H9 (cell line): ENCODE data around the gene RXRB. TPM values are rescaled to one million over a fixed set of nuclear protein-coding genes. Genes with fewer than 3 reads are reported as not detected.

Experiments
- DNase-seq: peaks from one replicate; pipeline ENCODE4 v3.0.0-alpha.2; 2017
- H2AFZ ChIP-seq: one replicate; pipeline ENCODE4 v1.6.1; 2013; ENCODE audit warnings: mild to moderate bottlenecking, low read length, control low read depth, moderate library complexity
- H2AK5ac ChIP-seq: 2 replicates; pipeline ENCODE4 v1.6.1; 2013; ENCODE audit warnings: low read length, control low read depth, mixed read lengths; ENCODE audit not compliant: insufficient read length
- H2BK120ac ChIP-seq: one replicate; pipeline ENCODE4 v1.6.1; 2013; ENCODE audit warnings: low read depth, mild to moderate bottlenecking, low read length, control low read depth, inconsistent platforms; ENCODE audit not compliant: poor library complexity, severe bottlenecking
- H2BK12ac ChIP-seq: 2 replicates; pipeline ENCODE4 v1.6.1; 2013; ENCODE audit warnings: low read length, control low read depth, mixed read lengths, low read depth; ENCODE audit not compliant: insufficient read length
- H2BK15ac ChIP-seq: 2 replicates; pipeline ENCODE4 v1.6.1; 2013; ENCODE audit warnings: low read depth, low read length, control low read depth
- H2BK20ac ChIP-seq: one replicate; pipeline ENCODE4 v1.6.1; 2013; ENCODE audit warnings: low read depth, mild to moderate bottlenecking, low read length, control low read depth, inconsistent platforms; ENCODE audit not compliant: poor library complexity, severe bottlenecking
- H2BK5ac ChIP-seq: 2 replicates; pipeline ENCODE4 v1.6.1; 2013; ENCODE audit warnings: low read length, control low read depth, mixed read lengths; ENCODE audit not compliant: insufficient read length
- H3K14ac ChIP-seq: 2 replicates; pipeline ENCODE4 v1.6.1; 2013; ENCODE audit warnings: low read length, control low read depth; ENCODE audit not compliant: insufficient read depth
- H3K18ac ChIP-seq: 2 replicates; pipeline ENCODE4 v1.6.1; 2013; ENCODE audit warnings: low read depth, mild to moderate bottlenecking, mixed read lengths, low read length, control low read depth; ENCODE audit not compliant: insufficient read length
- H3K23ac ChIP-seq: 2 replicates; pipeline ENCODE4 v1.6.1; 2013; ENCODE audit warnings: low read length, control low read depth, mixed read lengths, low read depth; ENCODE audit not compliant: insufficient read length
- H3K23me2 ChIP-seq: 2 replicates; pipeline ENCODE4 v1.6.1; 2013; ENCODE audit warnings: low read depth, mild to moderate bottlenecking, mixed read lengths, low read length, control low read depth; ENCODE audit not compliant: insufficient read length, poor library complexity, severe bottlenecking
- H3K27ac ChIP-seq: 2 replicates; pipeline ENCODE4 v1.5.1; 2013; ENCODE audit warnings: low read length, control low read depth, mixed read lengths, low read depth; ENCODE audit not compliant: insufficient read length
- H3K27me3 ChIP-seq: 2 replicates; pipeline ENCODE4 v1.6.1; 2013; ENCODE audit warnings: low read length, control low read depth, inconsistent platforms; ENCODE audit not compliant: insufficient read depth
- H3K4ac ChIP-seq: 2 replicates; pipeline ENCODE4 v1.6.1; 2013; ENCODE audit warnings: low read depth, mild to moderate bottlenecking, control low read depth, inconsistent platforms, low read length, moderate library complexity
- H3K4me1 ChIP-seq: 2 replicates; pipeline ENCODE4 v1.6.1; 2013; ENCODE audit warnings: low read length, control low read depth, inconsistent platforms; ENCODE audit not compliant: insufficient read depth
- H3K4me2 ChIP-seq: 2 replicates; pipeline ENCODE4 v1.6.1; 2013; ENCODE audit warnings: low read length, control low read depth, mixed read lengths; ENCODE audit not compliant: insufficient read length, insufficient read depth
- H3K56ac ChIP-seq: 2 replicates; pipeline ENCODE4 v1.6.1; 2013; ENCODE audit warnings: low read depth, mild to moderate bottlenecking, mixed read lengths, low read length, control low read depth; ENCODE audit not compliant: insufficient read length
- H3K79me1 ChIP-seq: 2 replicates; pipeline ENCODE4 v1.6.1; 2013; ENCODE audit warnings: low read depth, mild to moderate bottlenecking, moderate library complexity, low read length, control low read depth, inconsistent platforms; ENCODE audit not compliant: insufficient read depth, poor library complexity, severe bottlenecking
- H3K79me2 ChIP-seq: 2 replicates; pipeline ENCODE4 v1.6.1; 2013; ENCODE audit warnings: low read length, control low read depth, inconsistent platforms; ENCODE audit not compliant: insufficient read depth
- H3K9ac ChIP-seq: 2 replicates; pipeline ENCODE4 v1.6.1; 2013; ENCODE audit warnings: low read length, control low read depth, mixed read lengths; ENCODE audit not compliant: insufficient read length; ENCODE audit errors: extremely low read depth
- H3K9me3 ChIP-seq: one replicate; pipeline ENCODE4 v1.6.1; 2013; ENCODE audit warnings: low read depth, low read length, inconsistent platforms; ENCODE audit not compliant: control insufficient read depth
- H3T11ph ChIP-seq: one replicate; pipeline ENCODE4 v1.6.1; 2013; ENCODE audit warnings: mild to moderate bottlenecking, low read length, control low read depth, inconsistent platforms
- H4K20me1 ChIP-seq: one replicate; pipeline ENCODE4 v1.6.1; 2013; ENCODE audit not compliant: control insufficient read depth, insufficient read length, insufficient read depth
- H4K5ac ChIP-seq: 2 replicates; pipeline ENCODE4 v1.6.1; 2013; ENCODE audit warnings: low read depth, mild to moderate bottlenecking, mixed read lengths, low read length, control low read depth; ENCODE audit not compliant: insufficient read length
- H4K8ac ChIP-seq: replicated peaks from 2 replicates; pipeline ENCODE4 v1.6.1; 2013; ENCODE audit warnings: low read length, control low read depth, mixed read lengths, low read depth; ENCODE audit not compliant: insufficient read length
- H4K91ac ChIP-seq: 2 replicates; pipeline ENCODE4 v1.6.1; 2013; ENCODE audit warnings: low read depth, mild to moderate bottlenecking, moderate library complexity, mixed read lengths, low read length, control low read depth; ENCODE audit not compliant: insufficient read length
- H3K27ac Mint-ChIP-seq, 3 experiments: 2 replicates in 2 of 3; 3 replicates in 1 of 3; pipeline ENCODE4 v1.8.0; 2020 to 2021; ENCODE audit warnings: mixed read lengths in 3 of 3, mild to moderate bottlenecking in 1 of 3, moderate library complexity in 1 of 3
- H3K27me3 Mint-ChIP-seq: 2 replicates; pipeline ENCODE4 v1.8.0; 2021; ENCODE audit warnings: low read depth, mild to moderate bottlenecking, moderate library complexity, mixed read lengths
- H3K36me3 Mint-ChIP-seq, 3 experiments: 2 replicates in 2 of 3; 3 replicates in 1 of 3; pipeline ENCODE4 v1.8.0; 2020 to 2021; ENCODE audit warnings: low read depth in 3 of 3, mixed read lengths in 3 of 3; ENCODE audit not compliant: insufficient read depth in 1 of 3
- H3K4me1 Mint-ChIP-seq, 2 experiments: 2 replicates each; pipeline ENCODE4 v1.8.0; 2020; ENCODE audit warnings: mixed read lengths in 2 of 2
- H3K4me3 Mint-ChIP-seq, 2 experiments: 2 replicates in 1 of 2; 3 replicates in 1 of 2; pipeline ENCODE4 v1.8.0; 2020 to 2021; ENCODE audit warnings: mild to moderate bottlenecking in 2 of 2, mixed read lengths in 2 of 2, moderate library complexity in 1 of 2
- H3K9me3 Mint-ChIP-seq, 2 experiments: 2 replicates in 1 of 2; 3 replicates in 1 of 2; pipeline ENCODE4 v1.8.0; 2020; ENCODE audit warnings: mild to moderate bottlenecking in 2 of 2, mixed read lengths in 2 of 2, moderate library complexity in 1 of 2
- CTCF ChIP-seq: fragments of 200-600 bp; sonication (generic); conservative IDR thresholded peaks from 3 replicates; pipeline ENCODE4 v1.8.0; 2021; ENCODE audit warnings: antibody characterized with exemption, mild to moderate bottlenecking
- WGBS: extraction: QIAGEN DNeasy Blood & Tissue Kit; methylation state at CpG from one replicate; pipeline ENCODE4 v1.1.7; 2013; ENCODE audit warnings: missing lambda C conversion rate, low lambda C conversion rate, mixed read lengths; ENCODE audit not compliant: insufficient read length; ENCODE audit errors: extremely low coverage; 5-methylcytosine and 5-hydroxymethylcytosine counted together
- total RNA-seq: library from RNA; stranded (reverse); gene quantifications from 2 replicates; pipeline ENCODE4 v1.2.1, GENCODE V29; 2021

The RXRB gene
- total RNA-seq, 1 experiment from 2014 or later, result 14.8 TPM

- no peak overlapping the region for H2BK20ac ChIP-seq
- no peak overlapping the region for H4K91ac ChIP-seq
- no CpG with 5 or more reads among the region's 2 CpGs for WGBS
- H3K79me2 ChIP-seq, result no peaks in the 10 kb centered on the region
- H3K14ac ChIP-seq, result no peak overlapping the region
- no peak for TF ChIP-seq CTCF
- H3K9me3 Mint-ChIP-seq, result no peaks in the 10 kb centered on the region
- no peak overlapping the region for H2BK120ac ChIP-seq
- no peak overlapping the region for H3K18ac ChIP-seq
- no peaks in the 10 kb centered on the region for H3K23me2 ChIP-seq
- H3K79me1 ChIP-seq, result no peaks in the 10 kb centered on the region
- H3K36me3 Mint-ChIP-seq, result no peaks in the 10 kb centered on the region
- no peak overlapping the region for H4K8ac ChIP-seq
- H3T11ph ChIP-seq, result no peak overlapping the region
- no peak overlapping the region for H2BK15ac ChIP-seq
- H2AK5ac ChIP-seq, result no peak overlapping the region
- no peak overlapping the region for H2BK5ac ChIP-seq
- H3K9me3 ChIP-seq, result no peaks in the 10 kb centered on the region
- no peak overlapping the region for H3K9ac ChIP-seq
- H3K27ac ChIP-seq, result no peak overlapping the region
- H2AFZ ChIP-seq, result no peak overlapping the region
- no peak overlapping the region for H3K4me2 ChIP-seq
- H3K4me1 Mint-ChIP-seq, result peaks cover 11% of the 10 kb centered on the region in 2 experiments
- no peak for DNase-seq
- no peak overlapping the region for H4K5ac ChIP-seq
- no peaks in the 10 kb centered on the region for H3K27me3 ChIP-seq
- H3K56ac ChIP-seq, result no peak overlapping the region
- no peak overlapping the region for H2BK12ac ChIP-seq
- H3K23ac ChIP-seq, result no peak overlapping the region
- H3K4ac ChIP-seq, result no peak overlapping the region
- peaks cover 3% of the 10 kb centered on the region; the same call in 1 of the 2 replicates for H3K4me1 ChIP-seq
- no peaks in the 10 kb centered on the region for H4K20me1 ChIP-seq
- H3K4me3 Mint-ChIP-seq, result no peak overlapping the region
- no peak overlapping the region for H3K27ac Mint-ChIP-seq
- H3K27me3 Mint-ChIP-seq, result peaks cover 78% of the 10 kb centered on the region
These were observed 37.3 kb upstream of the RXRB start for GRCh38 chr6:33237741-33238140.
